ENCODE data around the gene SFPQ.
A peak's percentile ranks its signal among the peaks of the same experiment; 100 is the strongest.
"Not testable (repeated sequence)": the region's sequence is repeated elsewhere in the genome, so short reads cannot be mapped to it uniquely, and the experiment has no call there.

SFPQ gene

GRCh38 chr1:35192853-35193664 lies at the start of gene SFPQ:
SFPQ (minus strand) TSS chr1:35193145; CDS start chr1:35193049, 96 bp downstream.
- peak within 1 kb of the TSS; percentile 94 for H3K4me3 ChIP-seq (ENCODE audit: low read depth, low read length)

- not testable (repeated sequence) for H3K4me3 ChIP-seq (ENCODE audit: low read depth, low read length)
Observed at GRCh38 chr1:35236772-35237171, 43.8 kb upstream of the SFPQ start.

GRCh38 chr1:35231287-35231686 lies 38.3 kb upstream of the SFPQ start:
- no peak overlapping the region for H3K4me3 ChIP-seq (ENCODE audit: low read depth, low read length)

- H3K4me3 ChIP-seq (ENCODE audit: low read depth, low read length): no peak overlapping the region
Observed at GRCh38 chr1:35229587-35230360, 36.8 kb upstream of the SFPQ start.

- no peak overlapping the region for H3K4me3 ChIP-seq (ENCODE audit: low read depth, low read length)
Observed at GRCh38 chr1:35226546-35226945, 33.6 kb upstream of the SFPQ start.

GRCh38 chr1:35223084-35223630 lies 30.2 kb upstream of the SFPQ start:
- H3K4me3 ChIP-seq (ENCODE audit: low read depth, low read length): no peak overlapping the region

- H3K4me3 ChIP-seq (ENCODE audit: low read depth, low read length): no peak overlapping the region
Observed at GRCh38 chr1:35222322-35223083, 29.6 kb upstream of the SFPQ start.

GRCh38 chr1:35220976-35221375 lies 28.0 kb upstream of the SFPQ start:
- H3K4me3 ChIP-seq (ENCODE audit: low read depth, low read length): no peak overlapping the region

- H3K4me3 ChIP-seq (ENCODE audit: low read depth, low read length): no peak overlapping the region
Observed at GRCh38 chr1:35215346-35215745, 22.4 kb upstream of the SFPQ start.

GRCh38 chr1:35211120-35211414 lies 18.1 kb upstream of the SFPQ start:
- H3K4me3 ChIP-seq (ENCODE audit: low read depth, low read length): no peak overlapping the region

- H3K4me3 ChIP-seq (ENCODE audit: low read depth, low read length): no peak overlapping the region
Observed at GRCh38 chr1:35210321-35211119, 17.6 kb upstream of the SFPQ start.

- no peak overlapping the region for H3K4me3 ChIP-seq (ENCODE audit: low read depth, low read length)
Observed at GRCh38 chr1:35203295-35203694, 10.3 kb upstream of the SFPQ start.

GRCh38 chr1:35202048-35202719 lies 9.2 kb upstream of the SFPQ start:
- no peak overlapping the region for H3K4me3 ChIP-seq (ENCODE audit: low read depth, low read length)

GRCh38 chr1:35201631-35202030 lies 8.7 kb upstream of the SFPQ start:
- no peak overlapping the region for H3K4me3 ChIP-seq (ENCODE audit: low read depth, low read length)

GRCh38 chr1:35192056-35192852 lies 691 bp downstream of the SFPQ start:
- peak overlapping the region; percentile 94 for H3K4me3 ChIP-seq (ENCODE audit: low read depth, low read length)

- H3K4me3 ChIP-seq (ENCODE audit: low read depth, low read length): peak overlapping the region; percentile 94
Observed at GRCh38 chr1:35191429-35192055, 1.4 kb downstream of the SFPQ start.

GRCh38 chr1:35190784-35191183 lies 2.2 kb downstream of the SFPQ start:
- peak overlapping the region; percentile 94 for H3K4me3 ChIP-seq (ENCODE audit: low read depth, low read length)

GRCh38 chr1:35188578-35189392 lies 4.2 kb downstream of the SFPQ start:
- no peak overlapping the region for H3K4me3 ChIP-seq (ENCODE audit: low read depth, low read length)
